HG03520 (cell line): ENCODE measurements around the gene C3orf33.
"Not testable (repeated sequence)": the region's sequence is repeated elsewhere in the genome, so short reads cannot be mapped to it uniquely, and the experiment has no call there.

ENCODE experiments used
- ATAC-seq: cut with Tn5 transposase; IDR thresholded peaks from one replicate; pipeline ENCODE4 v1.9.1; 2021; ENCODE audit warnings: mild to moderate bottlenecking, moderate library complexity; ENCODE audit not compliant: unreplicated experiment

Gene C3orf33, protein sequence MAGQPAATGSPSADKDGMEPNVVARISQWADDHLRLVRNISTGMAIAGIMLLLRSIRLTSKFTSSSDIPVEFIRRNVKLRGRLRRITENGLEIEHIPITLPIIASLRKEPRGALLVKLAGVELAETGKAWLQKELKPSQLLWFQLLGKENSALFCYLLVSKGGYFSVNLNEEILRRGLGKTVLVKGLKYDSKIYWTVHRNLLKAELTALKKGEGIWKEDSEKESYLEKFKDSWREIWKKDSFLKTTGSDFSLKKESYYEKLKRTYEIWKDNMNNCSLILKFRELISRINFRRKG

DNA sequence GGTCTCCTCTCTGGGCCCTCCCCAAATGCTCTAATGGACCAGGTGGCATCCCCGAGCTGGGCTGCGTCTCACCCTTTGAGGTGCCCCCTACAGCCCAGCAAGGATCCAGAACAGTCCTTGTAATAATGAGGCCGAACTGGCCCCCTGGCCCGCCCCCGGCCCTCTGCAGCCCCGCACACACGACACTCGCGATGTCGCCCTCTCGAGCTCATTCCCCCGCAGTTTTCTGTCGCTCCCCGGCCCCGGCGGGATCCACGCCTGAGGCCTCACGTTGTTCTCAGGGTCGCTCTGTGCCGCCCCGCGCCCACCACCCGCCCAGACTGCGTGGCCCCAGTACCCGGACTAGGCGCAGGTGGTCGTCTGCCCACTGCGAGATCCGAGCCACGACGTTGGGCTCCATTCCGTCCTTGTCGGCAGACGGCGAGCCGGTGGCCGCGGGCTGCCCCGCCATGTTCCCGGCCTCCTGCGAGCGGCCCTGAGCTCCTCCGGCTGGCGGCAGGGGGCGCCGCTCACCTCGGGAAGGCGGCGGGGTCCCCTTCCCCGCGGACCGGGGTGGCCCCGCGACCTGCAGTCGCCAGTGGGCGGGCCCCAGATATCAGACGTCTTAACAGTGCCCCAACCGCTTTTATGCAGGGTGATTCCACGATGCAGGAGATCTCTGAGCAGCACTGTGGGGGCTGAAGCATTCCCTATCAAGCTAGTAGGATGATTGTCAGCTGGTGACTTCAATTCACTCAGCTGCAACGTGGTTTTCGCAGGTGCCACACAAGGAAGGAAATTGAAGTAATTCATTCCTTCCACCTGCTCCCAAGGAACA is at the start of gene C3orf33:
TSS of gene C3orf33 (minus strand) at position 477 of the 817 bp plus-strand sequence. CDS start at position 451, 26 bp downstream.
- ATAC-seq, result peak; percentile 96

DNA sequence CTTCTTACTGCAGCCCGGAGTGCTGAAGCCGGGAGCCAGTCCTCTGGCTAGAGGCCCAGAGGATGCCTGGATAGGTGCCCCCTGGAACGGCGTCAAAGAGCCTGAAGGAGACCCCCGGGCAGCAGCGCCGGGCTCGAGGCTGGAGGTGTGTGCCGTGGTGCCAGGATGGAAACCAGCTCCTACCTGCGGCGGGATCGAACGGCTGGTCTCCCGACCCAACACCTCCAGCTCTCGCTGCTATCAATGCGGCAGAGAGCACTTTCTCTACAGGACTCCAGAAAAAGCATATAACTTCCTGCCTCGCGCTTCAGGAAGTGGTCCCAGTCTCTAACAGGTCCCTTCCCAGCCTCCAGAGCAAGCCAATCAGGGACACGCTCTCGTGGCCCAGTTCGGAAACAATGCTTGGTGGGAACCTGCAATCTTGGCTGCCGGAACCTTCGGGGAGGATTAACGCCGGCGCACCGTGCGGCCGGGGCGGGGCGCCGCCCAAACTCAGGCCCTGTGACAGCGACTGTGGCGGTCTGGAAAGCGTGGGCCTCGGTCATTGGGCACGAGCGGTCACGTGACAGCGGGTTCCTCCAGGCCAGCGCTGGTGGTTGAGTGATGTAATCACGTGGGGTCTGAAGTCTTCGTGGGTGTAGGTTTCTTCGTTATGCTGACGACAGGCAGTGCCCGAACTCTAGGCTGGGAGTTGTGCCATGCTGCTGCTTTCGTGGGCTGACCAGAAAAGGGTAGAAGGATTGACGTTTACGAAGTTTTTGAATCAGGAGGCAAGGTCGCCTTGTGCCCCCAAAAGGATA is 48.3 kb upstream of the C3orf33 start, which contains the start of gene SLC33A1:
TSS of gene SLC33A1 (minus strand) at position 287 of the 800 bp plus-strand sequence. CDS start 430 bp downstream, outside the sequence.
- ATAC-seq, result peak; percentile 92

DNA sequence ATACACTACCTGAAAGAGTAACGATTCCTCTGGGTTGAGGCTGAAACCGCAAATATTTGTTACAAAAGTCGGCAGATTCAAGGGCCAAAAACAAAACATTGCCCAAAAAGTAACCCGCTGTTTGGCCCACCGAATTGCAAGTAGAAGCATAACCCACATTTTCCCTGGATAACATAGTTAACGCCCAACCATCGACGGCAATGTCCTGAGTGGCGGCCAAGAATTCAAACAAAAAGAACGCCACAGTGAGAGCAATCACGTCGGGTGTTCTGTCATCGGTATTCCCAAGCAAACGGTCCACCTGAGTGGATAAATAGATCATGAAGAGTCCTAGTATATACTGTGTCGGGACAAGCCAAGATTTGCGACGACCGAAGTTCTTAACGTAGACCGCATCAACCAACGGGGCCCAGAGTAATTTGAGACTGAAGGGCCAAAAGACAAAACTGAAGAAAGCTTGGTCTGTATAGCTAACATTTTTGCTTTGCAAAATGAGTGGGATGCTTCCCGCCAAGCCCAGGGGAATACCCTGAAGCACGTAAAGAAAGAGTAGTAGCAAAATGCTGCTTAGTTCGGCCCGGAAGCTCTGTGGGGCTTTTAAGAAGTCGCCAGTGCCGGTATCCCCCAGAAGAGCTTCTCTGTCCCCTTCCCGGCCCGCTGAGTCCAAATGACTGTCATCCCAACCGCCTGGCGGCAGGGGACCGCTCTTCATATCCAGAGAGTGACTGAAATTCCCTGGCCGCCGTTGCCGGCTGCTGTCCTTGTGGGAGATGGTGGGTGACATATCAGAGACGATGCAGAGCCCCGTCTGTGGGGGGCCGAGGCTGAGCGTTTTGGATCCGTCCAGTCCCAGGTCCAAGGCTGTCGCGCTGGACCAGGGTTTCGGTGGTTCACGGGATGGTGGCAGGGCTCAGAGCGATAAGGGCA is 47.4 kb upstream of the C3orf33 start:
- peak; percentile 3 for ATAC-seq

DNA sequence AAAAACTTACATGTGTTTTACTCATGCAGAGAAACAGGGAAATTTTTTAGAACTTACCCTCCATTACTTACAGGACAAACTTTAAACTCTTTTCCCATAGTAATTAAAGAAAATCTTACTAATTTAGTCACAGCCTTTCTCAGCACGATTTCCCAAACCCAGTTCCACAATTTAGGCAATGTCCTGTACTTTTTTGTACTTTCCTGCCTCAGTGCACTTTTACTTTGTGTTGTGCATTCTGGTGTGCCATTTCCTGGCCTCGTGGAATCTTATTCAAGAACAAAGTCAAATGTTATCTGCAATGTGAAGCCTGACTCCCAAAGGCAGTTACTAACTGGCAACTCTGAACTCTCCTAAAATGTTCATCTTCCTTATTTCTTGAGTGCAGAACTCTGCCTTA is 46.3 kb upstream of the C3orf33 start:
- ATAC-seq, result no peak

DNA sequence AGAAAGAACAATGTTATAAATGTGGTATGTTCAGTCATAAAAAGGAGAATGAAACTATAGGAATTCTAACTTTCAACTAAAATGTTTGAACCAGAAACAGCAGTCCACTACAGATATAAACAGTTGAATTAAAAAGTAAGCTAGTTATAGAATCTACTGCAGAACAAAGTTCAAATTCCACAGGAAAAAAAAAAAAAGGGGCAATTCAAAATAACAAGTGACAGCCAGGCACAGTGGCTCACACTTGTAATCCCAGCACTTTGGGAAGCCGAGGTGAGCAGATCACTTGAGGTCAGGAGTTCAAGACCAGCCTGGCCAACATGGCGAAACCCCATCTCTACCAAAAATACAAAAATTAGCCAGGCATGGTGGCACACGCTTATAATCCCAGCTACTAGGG is 43.3 kb upstream of the C3orf33 start:
- not testable (repeated sequence) for ATAC-seq

DNA sequence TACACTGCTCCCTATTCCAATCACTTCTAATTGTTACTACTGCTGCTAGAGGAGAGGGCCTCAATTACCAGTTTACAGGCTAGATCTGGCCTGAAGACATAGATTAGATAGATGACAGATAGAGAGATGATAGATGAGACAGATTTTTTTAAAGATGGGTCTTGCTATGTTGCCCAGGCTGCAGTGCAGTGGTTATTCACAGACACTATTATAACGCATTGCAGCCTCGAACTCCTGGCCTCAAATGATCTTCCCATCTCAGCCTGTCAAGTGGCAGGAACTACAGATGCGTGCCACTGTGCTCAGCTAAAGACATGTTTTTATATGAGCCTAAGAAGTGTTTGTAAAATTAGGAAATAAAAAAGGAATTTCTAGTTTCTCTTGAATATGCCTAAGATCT is 41.9 kb upstream of the C3orf33 start:
- ATAC-seq, result no peak

DNA sequence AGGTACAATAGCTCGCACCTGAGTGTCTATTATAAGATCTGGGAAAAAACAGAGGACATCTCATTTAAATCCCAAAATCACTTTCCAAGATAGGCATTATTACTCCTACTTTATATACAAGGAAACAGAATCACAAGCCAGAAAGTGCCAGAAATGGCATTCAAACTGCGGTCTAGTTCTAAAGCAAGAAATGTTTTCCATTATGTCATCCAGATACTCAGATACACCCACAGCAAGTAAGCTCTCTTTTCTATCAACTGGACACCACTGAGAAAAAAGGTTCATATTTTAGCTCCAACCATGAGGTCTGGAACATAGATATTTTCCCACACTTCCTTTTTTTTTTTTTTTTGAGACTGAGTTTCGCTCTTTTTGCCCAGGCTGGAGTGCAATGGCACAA is 40.0 kb upstream of the C3orf33 start:
- no peak for ATAC-seq

DNA sequence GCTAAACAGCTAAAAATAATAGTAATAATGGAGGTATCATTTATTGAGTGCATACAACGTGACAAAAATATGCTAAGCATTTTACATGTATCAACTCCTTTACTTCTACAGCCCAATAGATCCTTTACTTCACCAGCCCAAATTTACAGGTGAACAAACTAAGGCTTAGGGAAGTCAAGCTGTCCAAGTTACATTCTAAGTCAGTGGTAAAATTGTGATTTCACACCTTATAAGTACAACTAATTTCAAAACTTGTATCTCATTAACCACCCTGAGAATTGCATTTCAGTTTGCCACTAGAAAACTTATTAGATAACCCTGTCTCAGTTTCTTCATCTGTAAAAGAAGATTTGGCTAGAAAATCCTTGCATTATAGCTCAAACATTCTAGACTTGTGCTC is 37.5 kb upstream of the C3orf33 start:
- ATAC-seq, result no peak

DNA sequence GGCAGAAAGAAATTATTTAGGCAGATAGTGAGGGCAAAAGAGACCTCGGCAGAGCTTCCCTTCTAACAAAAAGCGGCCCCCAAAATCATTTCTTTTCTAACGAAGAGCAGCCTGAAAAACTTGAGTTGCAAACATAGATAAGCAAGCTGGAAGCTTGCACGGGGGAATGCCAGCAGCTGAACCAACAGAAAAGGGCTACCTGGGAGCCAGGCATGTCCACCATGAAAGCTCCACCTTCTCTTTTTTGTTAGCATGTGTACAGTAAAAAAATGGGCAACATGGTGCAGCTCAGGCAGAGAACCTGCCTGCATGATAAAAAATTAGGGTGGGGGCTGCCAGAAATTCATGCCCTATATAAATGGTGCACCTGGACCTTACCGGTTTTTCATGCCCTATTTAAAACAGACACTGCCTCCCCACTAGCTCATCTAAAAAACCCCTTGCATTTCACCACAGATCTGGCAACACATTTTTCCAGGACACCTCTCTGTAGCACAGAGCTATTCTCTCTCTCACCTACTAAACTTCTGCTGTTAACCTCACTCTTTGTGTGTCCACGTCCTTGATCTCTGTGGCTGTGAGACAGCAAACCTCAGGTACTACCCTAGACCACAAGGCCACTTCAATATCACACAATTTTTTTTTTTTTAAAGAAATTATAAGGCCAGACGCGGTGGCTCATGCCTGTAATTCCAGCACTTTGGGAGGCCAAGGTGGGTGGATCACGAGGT is 29.4 kb upstream of the C3orf33 start:
- ATAC-seq, result no peak

DNA sequence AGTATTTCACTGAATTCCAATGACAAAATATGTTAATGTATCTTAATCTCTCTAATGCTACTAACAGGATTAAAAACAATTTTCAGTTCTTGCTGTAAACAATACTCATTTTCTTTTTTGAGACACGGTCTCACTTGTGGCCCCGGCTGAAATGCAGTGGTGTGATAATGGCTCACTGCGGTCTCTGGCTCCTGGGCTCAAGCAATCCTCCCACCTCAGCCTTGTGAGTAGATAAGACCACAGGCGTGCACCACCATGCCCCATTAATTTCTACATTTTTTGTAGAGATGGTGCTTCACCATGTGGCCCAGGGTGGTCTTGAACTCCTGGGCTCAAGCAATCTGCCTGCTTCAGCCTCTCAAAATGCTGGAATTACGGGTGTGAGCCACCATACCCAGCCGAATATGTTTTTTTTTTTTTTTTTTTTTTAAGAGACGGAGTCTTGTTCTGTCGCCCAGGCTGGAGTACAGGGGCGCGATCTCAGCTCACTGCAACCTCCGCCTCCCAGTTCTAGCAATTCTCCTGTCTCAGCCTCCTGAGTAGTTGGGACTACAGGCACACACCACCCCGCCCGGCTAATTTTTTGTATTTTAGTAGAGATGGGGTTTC is 22.5 kb upstream of the C3orf33 start:
- not testable (repeated sequence) for ATAC-seq

DNA sequence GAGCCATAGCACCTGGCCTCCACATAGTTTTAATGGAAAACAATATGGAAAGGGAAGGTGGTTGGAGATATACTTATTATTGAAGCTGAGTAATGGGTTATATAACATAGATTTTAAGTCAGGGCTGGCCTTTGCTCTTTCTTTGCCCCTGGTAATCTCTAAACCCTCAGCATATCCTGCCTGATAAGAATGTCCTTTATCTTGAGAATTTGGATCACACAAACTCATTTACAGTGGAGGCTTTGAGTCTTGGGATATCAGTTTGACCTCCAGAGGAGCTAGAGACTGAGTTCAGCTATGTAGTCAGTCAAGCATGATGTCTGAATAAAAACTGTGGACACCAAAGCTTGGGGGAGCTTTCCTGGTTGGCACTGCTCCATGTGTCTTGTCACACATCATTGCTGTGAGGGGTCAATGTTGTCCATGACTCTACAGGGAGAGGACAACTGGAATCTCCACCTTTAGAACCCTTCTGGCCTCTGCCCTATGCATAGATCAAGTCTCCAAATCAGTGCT is 9.0 kb upstream of the C3orf33 start:
- ATAC-seq, result no peak

DNA sequence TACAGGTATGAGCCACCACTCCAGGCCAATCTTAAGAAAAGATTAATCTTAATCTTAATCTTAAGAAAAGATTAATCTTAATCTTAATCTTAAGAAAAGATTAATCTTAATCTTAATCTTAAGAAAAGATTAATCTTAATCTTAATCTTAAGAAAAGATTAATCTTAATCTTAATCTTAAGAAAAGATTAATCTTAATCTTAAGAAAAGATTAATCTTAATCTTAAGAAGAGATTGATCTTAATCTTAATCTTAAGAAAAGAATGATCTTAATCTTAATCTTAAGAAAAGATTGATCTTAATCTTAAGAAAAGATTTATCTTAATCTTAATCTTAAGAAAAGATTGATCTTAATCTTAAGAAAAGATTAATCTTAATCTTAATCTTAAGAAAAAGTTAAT is 7.1 kb upstream of the C3orf33 start:
- ATAC-seq, result not testable (repeated sequence)

DNA sequence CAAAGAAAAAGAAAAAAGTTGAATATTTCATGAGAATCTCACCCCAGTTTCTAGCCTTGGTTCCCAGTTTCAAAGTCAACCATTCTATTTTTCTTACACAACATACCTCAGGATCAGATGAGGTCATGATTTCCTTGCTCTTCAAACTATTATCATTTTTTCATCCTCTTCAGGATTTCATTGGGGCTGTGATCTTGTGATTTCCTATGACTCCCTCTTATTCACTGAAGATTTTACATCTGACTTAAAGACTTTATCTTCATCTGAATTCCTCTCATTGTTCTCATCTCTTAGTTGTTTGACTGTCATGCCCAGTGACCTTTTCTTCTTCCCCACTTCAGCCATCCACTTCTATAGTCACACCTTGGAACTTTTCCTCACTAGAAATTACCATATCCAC is 3.1 kb upstream of the C3orf33 start:
- ATAC-seq, result no peak

DNA sequence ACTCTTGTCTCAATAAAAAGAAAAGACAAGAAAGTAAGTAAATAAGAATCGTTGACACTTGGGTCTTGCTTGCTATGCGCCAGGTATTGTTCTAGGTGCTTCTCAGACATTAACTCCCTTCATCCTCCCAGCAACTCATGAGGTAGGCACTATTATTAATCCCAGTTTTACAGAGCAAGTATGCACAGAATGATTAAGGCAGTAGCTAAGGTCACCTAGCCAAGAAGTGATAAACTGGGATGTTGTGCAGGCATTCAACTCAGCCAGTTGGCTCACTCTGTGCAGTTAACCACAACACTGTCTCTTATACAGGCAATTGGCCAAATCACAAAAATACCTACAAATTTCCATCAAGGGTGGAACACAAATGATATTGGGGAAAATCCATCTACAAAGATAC is 1.7 kb upstream of the C3orf33 start:
- ATAC-seq, result no peak

DNA sequence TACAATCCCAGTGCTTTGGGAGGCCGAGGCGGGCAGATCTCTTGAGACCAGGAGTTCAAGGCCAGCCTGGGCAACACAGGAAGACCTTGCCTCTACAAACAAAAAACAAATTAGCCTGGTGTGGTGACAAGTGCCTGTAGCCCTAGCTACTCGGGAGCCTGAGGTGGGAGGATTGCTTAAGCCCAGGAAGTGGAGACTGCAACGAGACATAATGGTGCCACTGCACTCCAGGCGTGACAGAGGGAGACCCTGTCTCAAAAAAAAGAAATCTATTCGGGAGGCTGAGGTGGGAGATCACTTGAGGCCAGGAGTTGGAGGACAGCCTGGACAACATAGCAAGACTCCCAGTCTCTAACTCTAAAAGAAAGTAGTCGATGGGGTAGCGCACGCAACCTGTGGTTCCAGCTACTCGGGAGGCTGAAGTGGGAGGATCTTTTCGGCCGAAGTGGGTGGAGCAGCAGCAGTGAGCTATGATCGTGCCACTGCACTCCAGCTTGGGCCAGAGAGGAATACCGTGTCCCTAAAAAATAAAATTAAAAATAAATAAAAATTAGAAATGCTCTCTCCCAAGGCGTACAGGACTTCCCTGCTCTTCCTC is 775 bp downstream of the C3orf33 start:
- peak; percentile 26 for ATAC-seq

DNA sequence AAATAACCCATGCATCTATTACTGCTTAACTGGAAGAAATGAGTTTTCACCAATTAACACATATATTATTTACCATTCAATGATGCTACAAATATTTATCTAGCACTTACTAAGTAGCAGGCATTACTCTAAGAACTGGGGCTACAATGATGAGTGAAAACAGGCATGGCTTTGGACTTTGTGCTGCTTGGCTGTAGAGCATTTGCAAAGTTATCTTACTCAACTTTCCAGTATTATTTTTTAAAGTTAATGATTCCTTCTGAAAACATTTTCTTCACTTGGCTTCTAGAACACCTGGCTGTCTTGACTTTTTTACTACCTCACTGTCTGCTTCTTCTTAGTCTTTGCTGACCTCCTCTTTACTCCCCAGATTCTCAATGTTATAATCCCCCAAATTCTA is 1.8 kb downstream of the C3orf33 start:
- no peak for ATAC-seq

DNA sequence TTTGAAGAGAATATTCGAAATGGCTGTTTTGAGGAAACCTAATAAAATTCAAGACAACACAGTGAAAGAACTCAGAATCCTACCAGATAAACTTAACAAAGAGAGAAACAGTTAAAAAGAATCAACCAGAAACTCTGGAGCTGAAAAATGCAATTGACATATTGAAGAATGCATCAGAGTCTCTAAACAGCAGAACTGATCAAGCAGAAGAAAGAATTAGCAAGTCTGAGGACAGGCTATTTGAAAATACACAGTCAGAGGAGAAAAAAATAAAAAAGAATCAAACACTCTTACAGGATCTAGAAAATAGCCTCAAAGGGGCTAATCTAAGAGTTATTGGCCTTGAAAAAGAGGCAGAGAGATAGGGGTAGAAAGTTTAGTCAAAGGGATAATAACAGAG is 13.5 kb downstream of the C3orf33 start:
- ATAC-seq, result no peak

DNA sequence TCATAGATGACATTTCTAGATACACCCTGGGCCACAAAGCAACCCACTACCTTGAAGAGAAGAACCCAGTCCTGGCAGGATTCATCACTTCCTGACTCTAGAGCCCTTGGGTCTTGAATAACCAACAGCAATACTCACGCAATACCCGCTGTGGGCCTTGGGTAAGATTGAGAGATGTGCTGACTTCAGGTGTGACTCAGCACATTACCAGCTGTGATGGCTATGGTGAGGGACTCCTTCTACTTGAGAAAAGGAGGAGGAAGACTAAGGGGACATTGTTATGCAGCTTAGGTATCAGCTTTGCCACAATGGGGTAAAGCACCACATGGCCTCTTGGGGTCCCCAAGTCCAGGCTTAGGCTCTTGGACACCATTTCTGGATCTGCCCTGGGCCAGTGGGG is 14.9 kb downstream of the C3orf33 start:
- no peak for ATAC-seq
